Upper lobe of left lung (tissue), 6 donors: ENCODE measurements around the gene CSE1L. TPM values are rescaled to one million over a fixed set of nuclear protein-coding genes. Genes with fewer than 3 reads are reported as not detected.
"Not testable (repeated sequence)": the region's sequence is repeated elsewhere in the genome, so short reads cannot be mapped to it uniquely, and the experiment has no call there.

ENCODE experiments used
- ATAC-seq, 2 donors: fragments of 200-7000 bp; cut with Tn5 transposase; one replicate each; pipeline ENCODE4 v1.9.1; 2022; ENCODE audit warnings: mild to moderate bottlenecking in 2 of 2, moderate library complexity in 2 of 2; ENCODE audit not compliant: low FRiP score in 2 of 2
- DNase-seq, 2 donors: peaks; one replicate each; pipeline ENCODE4 v3.0.0-alpha.2; 2019 to 2020
- H3K27ac ChIP-seq, 4 donors: fragments of 200-600 bp; sonication (generic); one replicate each; pipeline ENCODE4 v1.5.1; 2016 to 2019
- H3K27me3 ChIP-seq, 4 donors: fragments of 200-600 bp; sonication (generic); one replicate each; pipeline ENCODE4 v1.5.1; 2017 to 2019
- H3K36me3 ChIP-seq, 4 donors: fragments of 200-600 bp; sonication (generic); one replicate each; pipeline ENCODE4 v1.5.1; 2016 to 2019
- H3K4me1 ChIP-seq, 4 donors: fragments of 200-600 bp; sonication (generic); one replicate each; pipeline ENCODE4 v1.5.1; 2018 to 2019
- H3K4me3 ChIP-seq, 4 donors: fragments of 200-600 bp; sonication (generic); one replicate each; pipeline ENCODE4 v1.5.1; 2017 to 2019; ENCODE audit warnings: mild to moderate bottlenecking in 2 of 4, moderate library complexity in 1 of 4
- H3K9me3 ChIP-seq, 4 donors: fragments of 200-600 bp; sonication (generic); one replicate each; pipeline ENCODE4 v1.5.1; 2018 to 2019
- CTCF ChIP-seq, 6 experiments: fragments of 450-650 bp in 4 of 6; fragments of 200-600 bp in 2 of 6; sonication (generic) in 2 of 6; IDR thresholded peaks; one replicate each; pipeline ENCODE4 v1.5.1; 2016 to 2019; ENCODE audit warnings: antibody characterized with exemption in 6 of 6
- EP300 ChIP-seq, 4 donors: sonication (generic); formaldehyde crosslinking; IDR thresholded peaks; one replicate each; pipeline ENCODE4 v1.5.1; 2017; ENCODE audit warnings: antibody characterized with exemption in 4 of 4, control low read depth in 2 of 4
- POLR2A ChIP-seq, 4 donors: fragments of 450-650 bp; IDR thresholded peaks; one replicate each; pipeline ENCODE4 v1.5.1; 2016 to 2017; ENCODE audit warnings: antibody characterized with exemption in 4 of 4, mild to moderate bottlenecking in 2 of 4
- POLR2AphosphoS5 ChIP-seq, 2 donors: sonication (generic); formaldehyde crosslinking; IDR thresholded peaks; one replicate each; pipeline ENCODE4 v1.5.1; 2017; ENCODE audit warnings: antibody characterized with exemption in 2 of 2
- WGBS, 2 donors: methylation state at CpG; one replicate each; pipeline ENCODE4 v1.1.5; 2017 to 2018; 5-methylcytosine and 5-hydroxymethylcytosine counted together
- total RNA-seq, 6 donors: library from RNA; depleted of rRNA in 4 of 6; stranded (reverse); fragments of >200 nt in 4 of 6; gene quantifications; one replicate each; pipeline versions ENCODE4 v1.1.0 to v1.2.1, GENCODE V29; 2016 to 2021
- donor health status: DM: no; HTN: no; CAD: no; lungs with moderate emphysema.
- donor health status: DM: no; HTN: yes; CAD: no; lungs with severe emphysema.

Gene CSE1L
- total RNA-seq, 6 donors from 2014 or later, result 10.4 to 40.4 (median 27.2) TPM

GRCh38 chr20:49009899-49010631, 36.0 kb upstream of the CSE1L start:
- no peaks in the 10 kb centered on the region for H3K27me3 ChIP-seq
- ATAC-seq, result no peak
- no peak overlapping the region for H3K4me3 ChIP-seq
- no peaks in the 10 kb centered on the region for H3K4me1 ChIP-seq
- DNase-seq, result no peak
- no peaks in the 10 kb centered on the region for H3K9me3 ChIP-seq
- whole genome bisulfite sequencing, 2 donors, result 95 to 96% methylated on average over 12 of the region's 12 CpGs
- no peak for TF ChIP-seq EP300 (IDR thresholded peaks at IDR 0.05)
- no peak for TF ChIP-seq POLR2A (IDR thresholded peaks at IDR 0.05)
- TF ChIP-seq CTCF (IDR thresholded peaks at IDR 0.05), result no peak
- no peak for TF ChIP-seq POLR2AphosphoS5 (IDR thresholded peaks at IDR 0.05)
- peaks cover 18 to 89% (median 52%) of the 10 kb centered on the region in 4 donors for H3K36me3 ChIP-seq
- no peak overlapping the region for H3K27ac ChIP-seq

- TF ChIP-seq CTCF (IDR thresholded peaks at IDR 0.05), result no peak
- no peak for TF ChIP-seq EP300 (IDR thresholded peaks at IDR 0.05)
- TF ChIP-seq POLR2A (IDR thresholded peaks at IDR 0.05), result no peak
- TF ChIP-seq POLR2AphosphoS5 (IDR thresholded peaks at IDR 0.05), result no peak
- no peaks in the 10 kb centered on the region for H3K27me3 ChIP-seq
- DNase-seq, result no peak
- no peaks in the 10 kb centered on the region for H3K4me1 ChIP-seq
- H3K36me3 ChIP-seq, result peaks cover 29 to 91% (median 59%) of the 10 kb centered on the region in 4 donors
- no peak overlapping the region for H3K4me3 ChIP-seq
- 85 to 95% methylated on average over 5 of the region's 5 CpGs for WGBS, 2 donors
- no peak for ATAC-seq
- no peaks in the 10 kb centered on the region for H3K9me3 ChIP-seq
- no peak overlapping the region for H3K27ac ChIP-seq
Measured at GRCh38 chr20:49024220-49024619, 21.9 kb upstream of the CSE1L start.

GRCh38 chr20:49028177-49028576, 17.9 kb upstream of the CSE1L start:
- H3K9me3 ChIP-seq, H3K27me3 ChIP-seq, H3K27ac ChIP-seq, DNase-seq, ATAC-seq, H3K4me3 ChIP-seq, H3K4me1 ChIP-seq: not testable (repeated sequence)
- peaks cover 32 to 88% (median 61%) of the 10 kb centered on the region in 4 donors for H3K36me3 ChIP-seq
- WGBS, 2 donors, result 92 to 100% methylated on average over 2 of the region's 2 CpGs

GRCh38 chr20:49028684-49029083, 17.4 kb upstream of the CSE1L start:
- Histone ChIP-seq H3K36me3 (peaks cover 34 to 92% (median 63%) of the 10 kb centered on the region in 4 donors), H3K27ac (no peak overlapping the region), H3K9me3 (no peaks in the 10 kb centered on the region), H3K4me3 (no peak overlapping the region), H3K4me1 (no peaks in the 10 kb centered on the region), H3K27me3 (no peaks in the 10 kb centered on the region)
- 66 to 84% methylated on average over 2 of the region's 2 CpGs for WGBS, 2 donors
- ATAC-seq, result no peak
- TF ChIP-seq EP300 (IDR thresholded peaks at IDR 0.05) (no peak), CTCF (IDR thresholded peaks at IDR 0.05) (no peak), POLR2A (IDR thresholded peaks at IDR 0.05) (no peak), POLR2AphosphoS5 (IDR thresholded peaks at IDR 0.05) (no peak)
- DNase-seq, result no peak

GRCh38 chr20:49029203-49029602, 16.9 kb upstream of the CSE1L start:
- no peak overlapping the region for H3K4me3 ChIP-seq
- WGBS, 2 donors, result 88 to 97% methylated on average over 1 of the region's 1 CpG
- DNase-seq (no peak), ATAC-seq (no peak)
- H3K36me3 ChIP-seq, result peaks cover 33 to 89% (median 62%) of the 10 kb centered on the region in 4 donors
- H3K27ac ChIP-seq, result no peak overlapping the region
- H3K27me3 ChIP-seq, result no peaks in the 10 kb centered on the region
- H3K4me1 ChIP-seq, result no peaks in the 10 kb centered on the region
- TF ChIP-seq EP300 (IDR thresholded peaks at IDR 0.05), result no peak
- no peak for TF ChIP-seq POLR2A (IDR thresholded peaks at IDR 0.05)
- TF ChIP-seq CTCF (IDR thresholded peaks at IDR 0.05), result no peak
- no peak for TF ChIP-seq POLR2AphosphoS5 (IDR thresholded peaks at IDR 0.05)
- H3K9me3 ChIP-seq, result no peaks in the 10 kb centered on the region
